ENCODE data around the gene CIB4. TPM values are rescaled to one million over a fixed set of nuclear protein-coding genes. Genes with fewer than 3 reads are reported as not detected.

The CIB4 gene
- total RNA-seq, 1 donor from 2014 or later = not detected

- Mint-ChIP-seq H3K36me3 (ENCODE audit: unreplicated experiment) (no peaks in the 10 kb centered on the region), H3K9me3 (ENCODE audit: unreplicated experiment) (peaks cover 9% of the 10 kb centered on the region), H3K27me3 (ENCODE audit: unreplicated experiment) (peaks cover 5% of the 10 kb centered on the region), H3K4me1 (ENCODE audit: low read depth, unreplicated experiment) (peaks cover 20% of the 10 kb centered on the region), H3K27ac (ENCODE audit: unreplicated experiment) (no peak overlapping the region), H3K4me3 (ENCODE audit: unreplicated experiment) (no peak overlapping the region)
- no peak for DNase-seq
- no peak for TF ChIP-seq CTCF (IDR thresholded peaks at IDR 0.05; ENCODE audit: partially characterized antibody, unreplicated experiment)
Measured at GRCh38 chr2:26650713-26651469, 9.7 kb upstream of the CIB4 start.

- no peak for TF ChIP-seq CTCF (IDR thresholded peaks at IDR 0.05; ENCODE audit: partially characterized antibody, unreplicated experiment)
- Mint-ChIP-seq H3K4me3 (ENCODE audit: unreplicated experiment) (no peak overlapping the region), H3K36me3 (ENCODE audit: unreplicated experiment) (no peaks in the 10 kb centered on the region), H3K9me3 (ENCODE audit: unreplicated experiment) (peaks cover 9% of the 10 kb centered on the region), H3K27ac (ENCODE audit: unreplicated experiment) (no peak overlapping the region), H3K27me3 (ENCODE audit: unreplicated experiment) (peaks cover 5% of the 10 kb centered on the region), H3K4me1 (ENCODE audit: low read depth, unreplicated experiment) (peaks cover 22% of the 10 kb centered on the region)
- no peak for DNase-seq
Measured at GRCh38 chr2:26649992-26650712, 9.0 kb upstream of the CIB4 start.

GRCh38 chr2:26649322-26649721 lies 8.2 kb upstream of the CIB4 start:
- H3K4me1 Mint-ChIP-seq (ENCODE audit: low read depth, unreplicated experiment) = peaks cover 22% of the 10 kb centered on the region
- no peaks in the 10 kb centered on the region for H3K36me3 Mint-ChIP-seq (ENCODE audit: unreplicated experiment)
- DNase-seq = no peak
- TF ChIP-seq CTCF (IDR thresholded peaks at IDR 0.05; ENCODE audit: partially characterized antibody, unreplicated experiment) = no peak
- H3K9me3 Mint-ChIP-seq (ENCODE audit: unreplicated experiment) = peaks cover 6% of the 10 kb centered on the region
- no peak overlapping the region for H3K27ac Mint-ChIP-seq (ENCODE audit: unreplicated experiment)
- H3K4me3 Mint-ChIP-seq (ENCODE audit: unreplicated experiment) = no peak overlapping the region
- H3K27me3 Mint-ChIP-seq (ENCODE audit: unreplicated experiment) = peaks cover 2% of the 10 kb centered on the region

- Mint-ChIP-seq H3K4me1 (ENCODE audit: low read depth, unreplicated experiment) (peaks cover 22% of the 10 kb centered on the region), H3K27me3 (ENCODE audit: unreplicated experiment) (peaks cover 2% of the 10 kb centered on the region), H3K4me3 (ENCODE audit: unreplicated experiment) (no peak overlapping the region), H3K27ac (ENCODE audit: unreplicated experiment) (no peak overlapping the region), H3K36me3 (ENCODE audit: unreplicated experiment) (no peaks in the 10 kb centered on the region), H3K9me3 (ENCODE audit: unreplicated experiment) (peaks cover 6% of the 10 kb centered on the region)
- DNase-seq = no peak
- no peak for TF ChIP-seq CTCF (IDR thresholded peaks at IDR 0.05; ENCODE audit: partially characterized antibody, unreplicated experiment)
Measured at GRCh38 chr2:26648516-26648915, 7.3 kb upstream of the CIB4 start.

GRCh38 chr2:26647981-26648380 lies 6.8 kb upstream of the CIB4 start:
- H3K27ac Mint-ChIP-seq (ENCODE audit: unreplicated experiment) = no peak overlapping the region
- no peak for DNase-seq
- H3K4me3 Mint-ChIP-seq (ENCODE audit: unreplicated experiment) = peak overlapping the region; percentile 3
- peaks cover 7% of the 10 kb centered on the region for H3K9me3 Mint-ChIP-seq (ENCODE audit: unreplicated experiment)
- peaks cover 20% of the 10 kb centered on the region for H3K4me1 Mint-ChIP-seq (ENCODE audit: low read depth, unreplicated experiment)
- peaks cover 4% of the 10 kb centered on the region for H3K27me3 Mint-ChIP-seq (ENCODE audit: unreplicated experiment)
- H3K36me3 Mint-ChIP-seq (ENCODE audit: unreplicated experiment) = no peaks in the 10 kb centered on the region
- no peak for TF ChIP-seq CTCF (IDR thresholded peaks at IDR 0.05; ENCODE audit: partially characterized antibody, unreplicated experiment)
